HepG2 (cell line): Measurements from ENCODE around the gene SBNO1.
"Not testable (repeated sequence)": the region's sequence is repeated elsewhere in the genome, so short reads cannot be mapped to it uniquely, and the experiment has no call there.

Experiments used
- BRCA1 ChIP-seq: sonication (generic); formaldehyde crosslinking; IDR thresholded peaks from 2 replicates; pipeline ENCODE4 v1.4.0; 2020; ENCODE audit warnings: missing genetic modification reagents
- CBX5 ChIP-seq: sonication (generic); formaldehyde crosslinking; IDR thresholded peaks from 2 replicates; pipeline ENCODE4 v1.4.0; 2020; ENCODE audit warnings: missing genetic modification reagents, borderline replicate concordance
- MXD4 ChIP-seq: IDR thresholded peaks from 2 replicates; pipeline ENCODE4 v1.6.1; 2016; ENCODE audit warnings: mild to moderate bottlenecking, missing biosample characterization, missing genetic modification reagents
- RAD51 ChIP-seq: fragments of 450-650 bp; IDR thresholded peaks from 2 replicates; pipeline ENCODE4 v1.6.1; 2016; ENCODE audit warnings: borderline replicate concordance
- ZNF3 ChIP-seq: IDR thresholded peaks from 2 replicates; pipeline ENCODE4 v1.7.0; 2017; ENCODE audit warnings: inconsistent platforms
- TF ChIP-seq, protein P1 (sequence below), 2 experiments: sonication (generic) in 1 of 2; formaldehyde crosslinking in 1 of 2; IDR thresholded peaks; 2 replicates each; pipeline versions ENCODE4 v1.4.0 to v1.6.1; 2018 to 2020; ENCODE audit warnings: missing genetic modification reagents in 2 of 2, borderline replicate concordance in 1 of 2, low read depth in 1 of 2, mild to moderate bottlenecking in 1 of 2, missing biosample characterization in 1 of 2
- TF ChIP-seq, protein P2 (sequence below): sonication (generic); formaldehyde crosslinking; IDR thresholded peaks from 2 replicates; pipeline ENCODE4 v1.8.0; 2022; ENCODE audit warnings: missing genetic modification reagents, mild to moderate bottlenecking, borderline replicate concordance

DNA sequence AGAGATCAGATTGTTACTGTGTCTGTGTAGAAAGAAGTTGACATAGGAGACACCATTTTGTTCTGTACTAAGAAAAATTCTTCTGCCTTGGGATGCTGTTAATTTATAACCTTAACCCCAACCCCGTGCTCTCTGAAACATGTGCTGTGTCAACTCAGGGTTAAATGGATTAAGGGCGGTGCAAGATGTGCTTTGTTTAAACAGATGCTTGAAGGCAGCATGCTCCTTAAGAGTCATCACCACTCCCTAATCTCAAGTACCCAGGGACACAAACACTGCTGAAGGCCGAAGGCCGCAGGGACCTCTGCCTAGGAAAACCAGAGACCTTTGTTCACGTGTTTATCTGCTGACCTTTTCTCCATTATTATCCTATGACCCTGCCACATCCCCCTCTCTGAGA, 7.8 kb upstream of the SBNO1 start:
- TF ChIP-seq ZNF3; BRCA1 (CRISPR knock-in tag); RAD51; MXD4 (CRISPR knock-in tag); CBX5: not testable (repeated sequence)
- TF ChIP-seq, protein P1, sequence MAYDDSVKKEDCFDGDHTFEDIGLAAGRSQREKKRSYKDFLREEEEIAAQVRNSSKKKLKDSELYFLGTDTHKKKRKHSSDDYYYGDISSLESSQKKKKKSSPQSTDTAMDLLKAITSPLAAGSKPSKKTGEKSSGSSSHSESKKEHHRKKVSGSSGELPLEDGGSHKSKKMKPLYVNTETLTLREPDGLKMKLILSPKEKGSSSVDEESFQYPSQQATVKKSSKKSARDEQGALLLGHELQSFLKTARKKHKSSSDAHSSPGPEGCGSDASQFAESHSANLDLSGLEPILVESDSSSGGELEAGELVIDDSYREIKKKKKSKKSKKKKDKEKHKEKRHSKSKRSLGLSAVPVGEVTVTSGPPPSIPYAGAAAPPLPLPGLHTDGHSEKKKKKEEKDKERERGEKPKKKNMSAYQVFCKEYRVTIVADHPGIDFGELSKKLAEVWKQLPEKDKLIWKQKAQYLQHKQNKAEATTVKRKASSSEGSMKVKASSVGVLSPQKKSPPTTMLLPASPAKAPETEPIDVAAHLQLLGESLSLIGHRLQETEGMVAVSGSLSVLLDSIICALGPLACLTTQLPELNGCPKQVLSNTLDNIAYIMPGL (CRISPR knock-in tag; IDR thresholded peaks at IDR 0.05; ENCODE audit: borderline replicate concordance in 1 of 2, low read depth in 1 of 2): not testable (repeated sequence)
- TF ChIP-seq, protein P2, sequence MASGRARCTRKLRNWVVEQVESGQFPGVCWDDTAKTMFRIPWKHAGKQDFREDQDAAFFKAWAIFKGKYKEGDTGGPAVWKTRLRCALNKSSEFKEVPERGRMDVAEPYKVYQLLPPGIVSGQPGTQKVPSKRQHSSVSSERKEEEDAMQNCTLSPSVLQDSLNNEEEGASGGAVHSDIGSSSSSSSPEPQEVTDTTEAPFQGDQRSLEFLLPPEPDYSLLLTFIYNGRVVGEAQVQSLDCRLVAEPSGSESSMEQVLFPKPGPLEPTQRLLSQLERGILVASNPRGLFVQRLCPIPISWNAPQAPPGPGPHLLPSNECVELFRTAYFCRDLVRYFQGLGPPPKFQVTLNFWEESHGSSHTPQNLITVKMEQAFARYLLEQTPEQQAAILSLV (CRISPR knock-in tag): not testable (repeated sequence)
